GM12878 (cell line): Measurements from ENCODE around the gene CHCHD2. TPM values are rescaled to one million over a fixed set of nuclear protein-coding genes. Genes with fewer than 3 reads are reported as not detected.
"Not testable (repeated sequence)": the region's sequence is repeated elsewhere in the genome, so short reads cannot be mapped to it uniquely, and the experiment has no call there.

Experiments
- ATAC-seq: fragments of 200-7000 bp; cut with Tn5 transposase; 3 replicates; pipeline ENCODE4 v1.9.1; 2020; ENCODE audit warnings: mild to moderate bottlenecking, moderate library complexity
- BruUV-seq: library from RNA; stranded (reverse); fragments of 400-500 nt; replicated peaks from 2 replicates; lab custom pipeline; 2021; lab: Mats Ljungman, UMichigan
- CTCF ChIA-PET: fragments of 300-600 bp; sonication (Branson Sonifier 250); formaldehyde crosslinking; extraction: SDS; loops from one replicate; lab custom pipeline; 2021; ENCODE audit warnings: inconsistent platforms; lab: Yijun Ruan, JAX
- POLR2A ChIA-PET: fragments of 350-600 bp; formaldehyde crosslinking; extraction: SDS; loops from one replicate; lab custom pipeline; 2021; ENCODE audit warnings: inconsistent platforms; lab: Charles Lee
- RAD21 ChIA-PET: fragments of 300-600 bp; sonication (Branson Sonifier 250); formaldehyde crosslinking; loops from one replicate; lab custom pipeline; 2023; ENCODE audit warnings: antibody characterized with exemption; ENCODE audit not compliant: unreplicated experiment; lab: Charles Lee
- SMC1A ChIA-PET: fragments of 300-600 bp; sonication (Branson Sonifier 250); formaldehyde crosslinking; loops from one replicate; lab custom pipeline; 2023; ENCODE audit not compliant: unreplicated experiment, uncharacterized antibody; lab: Charles Lee
- DNase-seq: peaks from one replicate; pipeline ENCODE4 v3.0.0-alpha.2; 2011; ENCODE audit warnings: low read depth, low spot score
- FAIRE-seq: peaks from 3 replicates; lab custom pipeline; 2011; peaks lifted over from hg19 to GRCh38; lab: Jason Lieb, UNC
- H2AFZ ChIP-seq: 2 replicates; pipeline ENCODE4 v1.6.0; 2011; ENCODE audit warnings: low read depth, low read length, control low read depth; ENCODE audit not compliant: control insufficient read depth
- H3K27ac ChIP-seq: 2 replicates; pipeline ENCODE4 v1.5.1; 2011; ENCODE audit warnings: control low read depth; ENCODE audit not compliant: control insufficient read depth, insufficient read depth
- H3K27me3 ChIP-seq, 2 experiments: replicated peaks in 1 of 2; 2 replicates each; pipeline versions ENCODE4 v1.6.0 to v1.6.1; 2011; ENCODE audit warnings: low read length in 1 of 2; ENCODE audit not compliant: control insufficient read depth in 2 of 2, insufficient read depth in 2 of 2
- H3K36me3 ChIP-seq, 2 experiments: 2 replicates each; pipeline ENCODE4 v1.5.1; 2011; ENCODE audit warnings: low read length in 1 of 2; ENCODE audit not compliant: control insufficient read depth in 2 of 2, insufficient read depth in 2 of 2
- H3K4me1 ChIP-seq: 2 replicates; pipeline ENCODE4 v1.6.1; 2011; ENCODE audit warnings: mild to moderate bottlenecking, low read length, moderate library complexity, mixed read lengths; ENCODE audit not compliant: control insufficient read depth, insufficient read depth
- H3K4me2 ChIP-seq: 2 replicates; pipeline ENCODE4 v1.6.0; 2011; ENCODE audit warnings: control low read depth; ENCODE audit not compliant: control insufficient read depth, insufficient read depth
- H3K4me3 ChIP-seq: fragments of 200-600 bp; sonication (generic); 2 replicates; pipeline ENCODE4 v1.5.1; 2016
- H3K79me2 ChIP-seq: 2 replicates; pipeline ENCODE4 v1.6.0; 2011; ENCODE audit warnings: low read length; ENCODE audit not compliant: control insufficient read depth, insufficient read depth
- H3K9ac ChIP-seq: 2 replicates; pipeline ENCODE4 v1.8.0; 2011; ENCODE audit warnings: low read length, control low read depth, mixed read lengths; ENCODE audit not compliant: control insufficient read depth, insufficient read depth
- H3K9me3 ChIP-seq: replicated peaks from 3 replicates; pipeline ENCODE4 v1.5.1; 2011; ENCODE audit warnings: mild to moderate bottlenecking, low read length; ENCODE audit not compliant: control insufficient read depth, insufficient read depth
- H4K20me1 ChIP-seq: 2 replicates; pipeline ENCODE4 v1.6.0; 2011; ENCODE audit not compliant: control insufficient read depth, insufficient read depth
- ATF2 ChIP-seq: IDR thresholded peaks from 2 replicates; pipeline ENCODE4 v1.6.1; 2012; ENCODE audit warnings: low read length, inconsistent platforms
- ATF7 ChIP-seq: fragments of 450-650 bp; IDR thresholded peaks from 2 replicates; pipeline ENCODE4 v1.6.1; 2016; ENCODE audit warnings: low read depth, mild to moderate bottlenecking
- BHLHE40 ChIP-seq, 2 experiments: fragments of 450-650 bp in 1 of 2; IDR thresholded peaks; 2 replicates each; pipeline ENCODE4 v1.6.1; 2011 to 2017; ENCODE audit warnings: low read depth in 2 of 2, borderline replicate concordance in 1 of 2, improper control_type of control experiment in 1 of 2, low read length in 1 of 2, mild to moderate bottlenecking in 1 of 2
- CBX5 ChIP-seq: sonication (generic); IDR thresholded peaks from 2 replicates; pipeline ENCODE4 v1.6.1; 2016; ENCODE audit warnings: low read depth, moderate library complexity, mild to moderate bottlenecking, inconsistent platforms
- CREB1 ChIP-seq: IDR thresholded peaks from 2 replicates; pipeline ENCODE4 v1.6.1; 2012; ENCODE audit warnings: low read depth, mild to moderate bottlenecking, inconsistent platforms
- HCFC1 ChIP-seq: fragments of 150-350 bp; IDR thresholded peaks from 2 replicates; pipeline ENCODE4 v1.6.1; 2014; ENCODE audit warnings: low read length
- RUNX3 ChIP-seq: IDR thresholded peaks from 2 replicates; pipeline ENCODE4 v1.6.1; 2012; ENCODE audit warnings: low read length, inconsistent platforms
- WRNIP1 ChIP-seq: IDR thresholded peaks from 2 replicates; pipeline ENCODE4 v1.6.1; 2011; ENCODE audit warnings: low read depth, low read length, improper control_type of control experiment, borderline replicate concordance
- WGBS: methylation state at CpG from one replicate; pipeline ENCODE4 v1.1.6; 2016; ENCODE audit warnings: low lambda C conversion rate; ENCODE audit not compliant: insufficient replicate concordance, insufficient coverage; ENCODE audit errors: missing lambda C conversion rate; 5-methylcytosine and 5-hydroxymethylcytosine counted together
- in situ Hi-C: fragments of 300-500 bp; cut with MboI; formaldehyde crosslinking; loops from 9 replicates; pipeline ENCODE4 v1.14.3; 2018; ENCODE audit warnings: mixed read lengths
- intact Hi-C: fragments of 100-400 bp; cut with micrococcal nuclease; formaldehyde crosslinking; loops from one replicate; pipeline ENCODE4 v1.14.2; 2022; ENCODE audit not compliant: unreplicated experiment
- polyA plus RNA-seq, 11 experiments: library from polyadenylated mRNA; depleted of rRNA in 4 of 11; unstranded in 6 of 11; stranded (reverse) in 5 of 11; fragments of >200 nt; fragmentation: Nextera tagmentation in 4 of 11; fragmentation: Illumina TruSeq in 1 of 11; extraction: Ambion mirVana in 4 of 11; extraction: Trizol in 1 of 11; gene quantifications; 1 replicate in 1 of 11; 2 replicates in 10 of 11; pipeline versions ENCODE4 v1.2.1 to v1.2.3, GENCODE V29; 2011 to 2016; ENCODE audit warnings: inconsistent platforms in 2 of 11, missing spikeins in 2 of 11, low read depth in 1 of 11
- total RNA-seq, 4 experiments: library from RNA; depleted of rRNA in 3 of 4; stranded (reverse); fragments of >200 nt in 3 of 4; fragmentation: Illumina TruSeq in 1 of 4; extraction: Trizol in 1 of 4; gene quantifications; 2 replicates each; pipeline versions ENCODE4 v1.2.1 to v1.2.3, GENCODE V29; 2013 to 2021

CHCHD2 gene
- total and polyA plus RNA-seq, 10 of the 15 experiments (the other 5 are each of a cell fraction or from before 2014, with no cell fraction given), result 97.8 to 1,291 (median 619) TPM

- CTCF ChIA-PET, result no interaction called here
- peak overlapping the region; percentile 31 for H2AFZ ChIP-seq
- no peaks in the 10 kb centered on the region for H3K27me3 ChIP-seq
- no peaks in the 10 kb centered on the region for H4K20me1 ChIP-seq
- peaks cover 0 to 9% of the 10 kb centered on the region in 2 experiments for H3K36me3 ChIP-seq
- H3K79me2 ChIP-seq, result peaks cover 24% of the 10 kb centered on the region
- H3K9ac ChIP-seq, result no peak overlapping the region
- no peak for TF ChIP-seq HCFC1
- TF ChIP-seq WRNIP1, result no peak
- no peak for TF ChIP-seq BHLHE40 (IDR thresholded peaks at IDR 0.05; ENCODE audit: borderline replicate concordance in 1 of 2, low read depth in 2 of 2, low read length in 1 of 2)
- TF ChIP-seq, all 136 proteins: peak for 0
- Histone ChIP-seq H3K4me3 (no peak overlapping the region), H3K4me2 (no peak overlapping the region), H3K9me3 (peaks cover 2% of the 10 kb centered on the region; the same call in 2 of the 3 replicates), H3K4me1 (no peaks in the 10 kb centered on the region), H3K27ac (no peak overlapping the region)
- 100% methylated on average over 1 of the region's 1 CpG for WGBS
- ChIA-PET RAD21 (no interaction called here), SMC1A (no interaction called here), POLR2A (no interaction called here)
- in situ Hi-C loops (loop anchor here (10.0 kb wide), 1 partner anchor 1353 kb away; the partner anchor contains the start of gene SEC61G), intact Hi-C loops (loop anchor here (10.0 kb wide), 1 partner anchor 223 kb away; the partner anchor contains the start of gene ZNF713)
- FAIRE-seq (no peak), DNase-seq (no peak), ATAC-seq (no peak)
- BruUV-seq, result no TSS peak
These were observed 1.6 kb upstream of the CHCHD2 start for GRCh38 chr7:56107954-56108258.

- ATAC-seq (peak; percentile 68), FAIRE-seq (no peak), DNase-seq (no peak)
- in situ Hi-C loops, result loop anchor here (10.0 kb wide), 1 partner anchor 1351 kb away; the partner anchor contains the start of gene SEC61G
- H2AFZ ChIP-seq, result no peak overlapping the region
- 3% methylated on average over 6 of the region's 6 CpGs for WGBS
- H4K20me1 ChIP-seq, result no peaks in the 10 kb centered on the region
- H3K4me3 ChIP-seq, result peak overlapping the region; percentile 87
- CTCF ChIA-PET, result interaction anchor here (1.4 kb wide), 1 partner anchor 30 kb away, joined by 7 read pairs; no protein-coding TSS in a partner anchor
- H3K27me3 ChIP-seq, result no peaks in the 10 kb centered on the region
- peak overlapping the region; percentile 99 for H3K9ac ChIP-seq
- H3K79me2 ChIP-seq, result peaks cover 24% of the 10 kb centered on the region
- no peaks in the 10 kb centered on the region for H3K4me1 ChIP-seq
- intact Hi-C loops, result loop anchor here (10.0 kb wide), 1 partner anchor 221 kb away; the partner anchor contains the start of gene ZNF713
- TF ChIP-seq ATF2, result peak; percentile 37; the same call in 1 of the 2 replicates
- peak; percentile 77; the same call in 1 of the 2 replicates for TF ChIP-seq CREB1
- TF ChIP-seq ATF7, result peak; percentile 85
- no peak for TF ChIP-seq RUNX3
- no peak for TF ChIP-seq CBX5
- TF ChIP-seq, all 136 proteins: peak for 3
- ChIA-PET RAD21 (no interaction called here), SMC1A (interaction anchor here (1.4 kb wide), 1 partner anchor 54 kb away, joined by 3 read pairs; the partner anchor contains the start of genes CCT6A and PSPH), POLR2A (interaction anchor here (0.9 to 1.6 kb wide), 7 partner anchors 40 to 740 kb away, joined by 3 to 13 read pairs (median 4); partner anchors contain the start of genes CCT6A, PSPH and SUMF2)
- Histone ChIP-seq H3K4me2 (peak overlapping the region; percentile 76), H3K9me3 (peaks cover 2% of the 10 kb centered on the region; the same call in 2 of the 3 replicates), H3K27ac (peak overlapping the region; percentile 94), H3K36me3 (peaks cover 0 to 23% of the 10 kb centered on the region in 2 experiments)
- BruUV-seq, result TSS peak; percentile 73
These were observed 768 bp downstream of the CHCHD2 start for GRCh38 chr7:56105508-56105907.

GRCh38 chr7:56104138-56104537 lies 2.1 kb downstream of the CHCHD2 start:
- intact Hi-C loops, result loop anchor here (10.0 kb wide), 1 partner anchor 219 kb away; the partner anchor contains the start of gene ZNF713
- H4K20me1 ChIP-seq, ATAC-seq, H2AFZ ChIP-seq, H3K9me3 ChIP-seq, DNase-seq, SMC1A ChIA-PET, FAIRE-seq, RAD21 ChIA-PET, H3K4me1 ChIP-seq, H3K27ac ChIP-seq, H3K27me3 ChIP-seq, BruUV-seq, H3K9ac ChIP-seq: not testable (repeated sequence)
- ChIA-PET CTCF (interaction anchor here (0.7 to 1.4 kb wide), 2 partner anchors 31 to 1627 kb away, joined by 3 read pairs; no protein-coding TSS in a partner anchor), POLR2A (interaction anchor here (0.7 kb wide), 1 partner anchor 293 kb away, joined by 3 read pairs; no protein-coding TSS in a partner anchor)
- in situ Hi-C loops, result loop anchor here (10.0 kb wide), 1 partner anchor 1349 kb away; the partner anchor contains the start of gene SEC61G
- H3K4me2 ChIP-seq, result peak overlapping the region; percentile 44; the same call in 1 of the 2 replicates
- WGBS, result 81% methylated on average over 9 of the region's 9 CpGs
- peaks cover 3 to 27% of the 10 kb centered on the region in 2 experiments for H3K36me3 ChIP-seq
- peaks cover 24% of the 10 kb centered on the region for H3K79me2 ChIP-seq
- peak overlapping the region; percentile 87; the same call in 1 of the 2 replicates for H3K4me3 ChIP-seq
